Left ventricle myocardium inferior (tissue), 1 donor: ENCODE measurements around the gene MAOB. TPM values are rescaled to one million over a fixed set of nuclear protein-coding genes. Genes with fewer than 3 reads are reported as not detected.

Experiments
- DNase-seq: peaks from one replicate; pipeline ENCODE4 v3.0.0-alpha.2; 2020
- H3K27ac ChIP-seq: fragments of 200-600 bp; replicated peaks from 2 replicates; pipeline ENCODE4 v1.8.0; 2021
- H3K27me3 ChIP-seq: fragments of 200-600 bp; 2 replicates; pipeline ENCODE4 v1.8.0; 2021; ENCODE audit warnings: low read depth
- H3K36me3 ChIP-seq: fragments of 200-600 bp; 2 replicates; pipeline ENCODE4 v1.8.0; 2021
- H3K4me1 ChIP-seq: fragments of 200-600 bp; 2 replicates; pipeline ENCODE4 v1.8.0; 2021
- H3K4me3 ChIP-seq: fragments of 200-600 bp; 2 replicates; pipeline ENCODE4 v1.8.0; 2021; ENCODE audit warnings: mild to moderate bottlenecking, moderate library complexity
- H3K9me3 ChIP-seq: fragments of 200-600 bp; replicated peaks from 2 replicates; pipeline ENCODE4 v1.8.0; 2021
- CTCF ChIP-seq: fragments of 200-600 bp; IDR thresholded peaks from 2 replicates; pipeline ENCODE4 v1.8.0; 2021; ENCODE audit warnings: antibody characterized with exemption, mild to moderate bottlenecking, borderline replicate concordance
- intact Hi-C: fragments of 100-400 bp; cut with micrococcal nuclease; formaldehyde crosslinking; loops from one replicate; pipeline ENCODE4 v1.11.0; 2022
- total RNA-seq: library from RNA; stranded (reverse); fragmentation: NEBNext Ultra II Directional; extraction: Animal tissue kit (Norgen Biotek cat#: 25700); gene quantifications from one replicate; pipeline ENCODE4 v1.2.1, GENCODE V29; 2021
- donor health status: DM: no; HTN: yes; CAD: no; lungs with severe emphysema.

MAOB gene
- total RNA-seq, 1 donor from 2014 or later, result 157 TPM

- TF ChIP-seq CTCF, result no peak
- no peak overlapping the region for H3K4me3 ChIP-seq
- peaks cover 22% of the 10 kb centered on the region for H3K36me3 ChIP-seq
These were observed 146.3 kb downstream of the MAOB start for GRCh38 chrX:43735957-43736356.

GRCh38 chrX:43735534-43735933 is 146.7 kb downstream of the MAOB start:
- H3K27me3 ChIP-seq, result no peaks in the 10 kb centered on the region
- intact Hi-C loops, result no loop called here
- DNase-seq, result no peak
- peaks cover 23% of the 10 kb centered on the region for H3K36me3 ChIP-seq
- H3K4me1 ChIP-seq, result peaks cover 4% of the 10 kb centered on the region
- no peak overlapping the region for H3K27ac ChIP-seq
- no peak for TF ChIP-seq CTCF
- no peaks in the 10 kb centered on the region for H3K9me3 ChIP-seq
- no peak overlapping the region for H3K4me3 ChIP-seq

More at GRCh38 chrX:43735957-43736356, 146.3 kb downstream of the MAOB start:
- DNase-seq, result no peak
- Histone ChIP-seq H3K4me1 (peaks cover 8% of the 10 kb centered on the region), H3K27me3 (no peaks in the 10 kb centered on the region), H3K27ac (no peak overlapping the region), H3K9me3 (no peaks in the 10 kb centered on the region)
- intact Hi-C loops, result no loop called here

- DNase-seq, result no peak
- Histone ChIP-seq H3K4me1 (no peaks in the 10 kb centered on the region), H3K27me3 (no peaks in the 10 kb centered on the region), H3K9me3 (no peaks in the 10 kb centered on the region), H3K4me3 (no peak overlapping the region), H3K27ac (no peak overlapping the region), H3K36me3 (peaks cover 23% of the 10 kb centered on the region)
- TF ChIP-seq CTCF, result no peak
- intact Hi-C loops, result no loop called here
These were observed 147.8 kb downstream of the MAOB start for GRCh38 chrX:43734444-43734843.

DNA sequence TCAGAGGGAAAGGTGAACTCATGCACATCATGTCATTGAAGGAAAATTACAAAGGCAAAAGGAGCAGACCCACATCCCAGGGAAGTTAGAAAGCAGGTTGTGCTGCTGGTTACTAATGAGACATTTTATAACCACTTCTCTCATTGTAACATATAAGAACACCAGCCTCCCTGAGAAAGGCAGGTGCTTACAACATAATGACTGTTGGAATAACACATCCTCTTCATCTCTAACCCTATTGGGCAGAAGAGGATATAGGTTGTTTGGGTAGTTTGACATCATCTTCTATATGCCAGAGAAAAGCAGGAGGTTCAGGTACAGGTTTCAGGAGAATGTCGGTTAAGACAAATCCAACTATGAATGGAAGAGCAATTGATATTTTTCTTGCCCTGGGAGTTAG is 148.6 kb downstream of the MAOB start:
- H3K4me3 ChIP-seq, result no peak overlapping the region
- no peak for TF ChIP-seq CTCF
- no peaks in the 10 kb centered on the region for H3K27me3 ChIP-seq
- intact Hi-C loops, result no loop called here
- H3K36me3 ChIP-seq, result peaks cover 23% of the 10 kb centered on the region
- no peak for DNase-seq
- no peaks in the 10 kb centered on the region for H3K9me3 ChIP-seq
- no peaks in the 10 kb centered on the region for H3K4me1 ChIP-seq
- no peak overlapping the region for H3K27ac ChIP-seq

- no peak for TF ChIP-seq CTCF
- Histone ChIP-seq H3K27ac (no peak overlapping the region), H3K36me3 (peaks cover 23% of the 10 kb centered on the region), H3K27me3 (no peaks in the 10 kb centered on the region), H3K9me3 (no peaks in the 10 kb centered on the region), H3K4me1 (no peaks in the 10 kb centered on the region), H3K4me3 (no peak overlapping the region)
- DNase-seq, result no peak
- intact Hi-C loops, result no loop called here
These were observed 151.2 kb downstream of the MAOB start for GRCh38 chrX:43731086-43731485.

DNA sequence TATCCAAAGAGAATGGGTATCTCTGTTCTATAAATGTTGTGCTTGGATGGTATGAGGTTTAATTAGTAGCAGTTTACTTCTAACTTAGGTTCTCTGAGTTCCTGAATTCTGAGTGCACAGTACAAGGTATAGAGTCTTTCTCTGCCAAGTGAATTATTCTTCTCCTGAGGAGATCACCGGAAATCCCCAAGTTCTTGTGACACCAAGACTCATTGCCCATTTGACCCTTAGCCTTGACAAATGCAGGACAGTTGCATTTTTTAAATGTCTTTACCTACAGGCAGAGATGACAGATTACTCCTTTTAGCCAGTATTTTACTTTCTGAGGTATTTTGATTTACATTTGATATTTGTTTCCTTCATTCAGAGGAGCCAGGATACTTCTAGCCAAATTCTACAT is 153.3 kb downstream of the MAOB start:
- H3K9me3 ChIP-seq, result no peaks in the 10 kb centered on the region
- H3K27me3 ChIP-seq, result no peaks in the 10 kb centered on the region
- DNase-seq, result no peak
- peaks cover 23% of the 10 kb centered on the region for H3K36me3 ChIP-seq
- TF ChIP-seq CTCF, result no peak
- no peak overlapping the region for H3K27ac ChIP-seq
- no peak overlapping the region for H3K4me3 ChIP-seq
- intact Hi-C loops, result no loop called here
- no peaks in the 10 kb centered on the region for H3K4me1 ChIP-seq
